Measurements from ENCODE around the gene KMT2E.

The KMT2E gene

GRCh38 chr7:105096306-105096705 is 82.3 kb downstream of the KMT2E start:
- no peak for DNase-seq

GRCh38 chr7:105097619-105098018 is 83.6 kb downstream of the KMT2E start:
- no peak for DNase-seq

GRCh38 chr7:105098863-105099515 is 85.0 kb downstream of the KMT2E start:
- no peak for DNase-seq

- no peak for DNase-seq
Measured at GRCh38 chr7:105101864-105102263, 87.9 kb downstream of the KMT2E start.

GRCh38 chr7:105102557-105103352 is 88.8 kb downstream of the KMT2E start:
- no peak for DNase-seq

- DNase-seq = no peak
Measured at GRCh38 chr7:105105579-105105978, 91.6 kb downstream of the KMT2E start.

GRCh38 chr7:105106473-105106872 is 92.5 kb downstream of the KMT2E start:
- no peak for DNase-seq

- no peak for DNase-seq
Measured at GRCh38 chr7:105107458-105107857, 93.5 kb downstream of the KMT2E start.

- no peak for DNase-seq
Measured at GRCh38 chr7:105112440-105113418, 98.7 kb downstream of the KMT2E start.

GRCh38 chr7:105118612-105119600 is 104.9 kb downstream of the KMT2E start:
- no peak for DNase-seq

- no peak for DNase-seq
Measured at GRCh38 chr7:105122619-105123018, 108.6 kb downstream of the KMT2E start.

GRCh38 chr7:105125745-105126144 is 111.7 kb downstream of the KMT2E start:
- DNase-seq = no peak

GRCh38 chr7:105126436-105126975 is 112.5 kb downstream of the KMT2E start:
- DNase-seq = no peak

GRCh38 chr7:105127179-105127578 is 113.2 kb downstream of the KMT2E start:
- DNase-seq = no peak

GRCh38 chr7:105130048-105130447 is 116.0 kb downstream of the KMT2E start:
- no peak for DNase-seq

- DNase-seq = no peak
Measured at GRCh38 chr7:105130580-105130979, 116.6 kb downstream of the KMT2E start.

- no peak for DNase-seq
Measured at GRCh38 chr7:105131033-105131656, 117.1 kb downstream of the KMT2E start.

- no peak for DNase-seq
Measured at GRCh38 chr7:105131890-105132289, 117.9 kb downstream of the KMT2E start.

- no peak for DNase-seq
Measured at GRCh38 chr7:105132335-105132734, 118.3 kb downstream of the KMT2E start.

GRCh38 chr7:105132835-105133234 is 118.8 kb downstream of the KMT2E start:
- DNase-seq = no peak

GRCh38 chr7:105133358-105133757 is 119.4 kb downstream of the KMT2E start:
- DNase-seq = no peak
